H54 (cell line): ENCODE measurements around the gene RNF207.

Source experiments
- DNase-seq: peaks from one replicate; pipeline ENCODE4 v3.0.0; 2011; ENCODE audit warnings: low spot score, mixed read lengths; ENCODE audit not compliant: insufficient read length
- FAIRE-seq: peaks from 3 replicates; lab custom pipeline; 2011; peaks lifted over from hg19 to GRCh38; lab: Jason Lieb, UNC
- POLR2A ChIP-seq: IDR thresholded peaks from 2 replicates; pipeline ENCODE4 v1.6.1; 2011; ENCODE audit warnings: low read depth, mild to moderate bottlenecking, low read length

Gene RNF207

DNA sequence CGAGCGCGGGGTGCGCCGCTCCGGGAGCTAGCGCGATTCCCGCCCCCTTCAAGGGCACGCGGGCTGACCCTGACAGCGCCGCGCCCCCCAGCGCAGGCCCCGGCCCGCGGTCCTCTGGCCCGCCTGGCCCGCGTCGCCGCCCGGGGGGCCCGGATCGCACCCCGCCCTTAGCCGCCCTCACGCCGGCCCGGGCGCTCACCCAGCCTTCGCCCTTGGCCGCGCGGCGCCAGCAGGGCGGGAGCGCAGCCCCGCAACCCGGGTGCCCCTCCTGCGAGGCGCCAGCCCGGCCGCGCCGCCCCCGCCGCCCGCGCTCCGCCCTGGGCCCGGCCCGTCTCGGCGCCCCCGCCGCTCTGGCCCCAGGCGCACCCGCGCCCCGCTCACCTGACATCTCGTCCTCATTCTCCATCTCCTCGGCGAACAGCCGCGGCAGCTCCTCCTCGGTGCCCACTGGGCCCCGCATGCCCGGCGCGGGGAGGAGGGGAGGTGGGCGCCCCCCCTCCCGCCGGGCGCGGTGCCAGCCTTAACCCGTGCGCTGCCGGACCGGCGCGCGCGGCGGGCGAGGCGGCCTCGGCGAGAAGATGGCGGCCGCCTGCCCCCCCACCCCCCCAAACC lies 26.2 kb upstream of the RNF207 start:
- TF ChIP-seq POLR2A: no peak
- DNase-seq (no peak), FAIRE-seq (no peak)

GRCh38 chr1:6180268-6180706 lies 25.6 kb upstream of the RNF207 start, which contains the start of gene CHD5:
Gene CHD5, minus strand, starts transcription at chr1:6180321. Its CDS starts 298 bp downstream, at chr1:6180023.
- FAIRE-seq (no peak), DNase-seq (no peak)
- TF ChIP-seq POLR2A: no peak

GRCh38 chr1:6180707-6181311 lies 25.1 kb upstream of the RNF207 start:
- DNase-seq (no peak), FAIRE-seq (no peak)
- TF ChIP-seq POLR2A: no peak

DNA sequence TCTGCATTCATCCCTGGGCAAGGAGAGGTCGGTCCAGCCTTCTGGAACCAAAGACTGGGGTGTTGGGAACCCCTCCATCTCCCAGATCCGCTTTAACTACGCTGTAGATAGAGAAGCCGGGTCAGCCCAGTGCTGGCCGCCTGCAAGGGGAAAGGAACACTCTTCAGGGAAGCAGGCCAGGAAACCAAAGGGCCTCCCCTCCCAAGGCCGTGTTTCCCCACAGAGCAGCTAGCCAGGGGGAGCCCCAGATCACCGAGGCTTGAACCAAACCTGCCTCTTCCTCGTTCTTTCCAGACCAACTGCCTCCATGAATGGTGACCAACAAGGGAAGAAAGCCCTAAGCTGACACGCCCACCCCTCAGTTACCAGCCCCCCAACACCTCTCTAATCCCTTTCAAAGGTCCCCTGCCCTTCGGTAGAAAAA lies 24.6 kb upstream of the RNF207 start:
- DNase-seq (no peak), FAIRE-seq (no peak)
- no peak for TF ChIP-seq POLR2A

DNA sequence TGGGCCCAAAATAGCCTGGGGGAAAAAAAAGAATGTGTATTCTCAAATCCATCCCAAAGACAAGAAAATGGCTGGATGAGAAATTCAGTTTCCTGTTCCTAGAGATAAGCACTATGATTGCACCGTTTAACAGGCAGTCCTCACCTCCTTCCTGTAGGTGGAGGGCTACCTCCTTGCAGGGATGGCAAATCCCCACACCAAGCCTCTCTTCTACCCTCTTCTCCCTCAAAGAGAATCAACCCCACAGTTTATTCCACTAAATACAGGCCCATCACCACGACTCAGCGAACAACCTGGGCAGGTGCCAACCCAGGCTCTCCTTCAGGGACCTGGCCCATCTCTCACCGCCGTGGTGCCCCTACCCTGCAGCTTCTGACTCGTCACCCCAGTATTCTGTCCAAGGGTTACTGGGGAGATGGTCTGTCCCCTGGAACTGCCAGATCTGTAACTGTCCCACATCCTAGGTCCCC lies 22.4 kb upstream of the RNF207 start:
- no peak for TF ChIP-seq POLR2A
- FAIRE-seq: no peak
- DNase-seq: no peak

GRCh38 chr1:6184083-6184783 lies 21.7 kb upstream of the RNF207 start:
- FAIRE-seq (no peak), DNase-seq (no peak)
- no peak for TF ChIP-seq POLR2A

DNA sequence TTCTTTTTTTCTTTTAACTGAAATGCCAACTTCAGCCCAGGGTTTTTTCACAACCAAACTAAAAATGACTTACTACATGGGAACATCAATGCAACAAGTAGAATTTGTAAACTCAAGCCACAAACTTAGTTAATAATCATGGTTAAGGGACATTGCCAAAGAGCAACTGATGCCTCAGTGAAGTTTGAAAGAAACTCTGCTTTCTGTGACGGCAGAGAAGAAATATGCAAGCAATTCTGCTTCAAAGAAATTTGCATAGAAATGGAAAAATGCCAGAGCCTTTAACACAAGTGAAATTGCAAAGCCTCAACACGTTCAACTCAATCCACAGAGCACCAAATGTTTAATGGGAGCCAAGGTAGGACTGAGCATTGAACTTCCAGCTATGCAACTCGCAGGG lies 20.8 kb upstream of the RNF207 start:
- no peak for TF ChIP-seq POLR2A
- FAIRE-seq (no peak), DNase-seq (no peak)

GRCh38 chr1:6185635-6186382 lies 20.1 kb upstream of the RNF207 start:
- no peak for TF ChIP-seq POLR2A
- DNase-seq (no peak), FAIRE-seq (no peak)

- no peak for DNase-seq
- FAIRE-seq: no peak
- TF ChIP-seq POLR2A: no peak
Observed at GRCh38 chr1:6188466-6188865, 17.5 kb upstream of the RNF207 start.

- FAIRE-seq (no peak), DNase-seq (no peak)
- no peak for TF ChIP-seq POLR2A
Observed at GRCh38 chr1:6191968-6192367, 14.0 kb upstream of the RNF207 start.

DNA sequence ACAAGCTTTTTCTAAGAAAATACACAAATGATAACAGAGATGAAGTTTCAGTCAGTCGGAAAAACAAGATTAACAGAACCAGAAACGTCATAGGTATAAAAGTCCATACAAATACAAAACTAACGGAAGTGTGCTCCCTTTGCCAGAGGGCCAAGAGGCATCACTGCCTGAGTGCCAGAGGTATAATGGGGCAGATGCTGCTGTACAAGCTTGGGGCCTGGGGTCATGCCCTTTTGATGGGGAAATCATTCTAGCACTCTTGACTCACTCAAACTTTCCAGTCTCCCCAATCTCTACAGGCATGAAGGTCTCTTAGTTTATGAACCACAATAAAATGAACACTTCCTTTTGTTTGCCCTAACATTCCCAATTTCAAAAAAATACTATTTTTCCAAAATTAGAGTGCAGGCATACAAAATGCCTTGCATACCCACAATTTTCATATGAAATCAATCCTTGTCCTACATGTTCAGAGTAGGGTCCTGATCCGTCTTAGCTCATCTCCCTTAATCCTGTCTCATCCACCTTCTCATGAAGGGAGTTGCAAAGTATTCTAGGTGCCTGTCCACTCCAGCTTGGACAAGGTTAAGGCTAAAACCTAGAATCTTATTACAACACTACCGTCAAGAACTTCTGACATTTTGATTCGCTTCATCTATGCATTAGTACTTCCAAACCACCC lies 8.0 kb upstream of the RNF207 start:
- FAIRE-seq: no peak
- no peak for DNase-seq
- no peak for TF ChIP-seq POLR2A

DNA sequence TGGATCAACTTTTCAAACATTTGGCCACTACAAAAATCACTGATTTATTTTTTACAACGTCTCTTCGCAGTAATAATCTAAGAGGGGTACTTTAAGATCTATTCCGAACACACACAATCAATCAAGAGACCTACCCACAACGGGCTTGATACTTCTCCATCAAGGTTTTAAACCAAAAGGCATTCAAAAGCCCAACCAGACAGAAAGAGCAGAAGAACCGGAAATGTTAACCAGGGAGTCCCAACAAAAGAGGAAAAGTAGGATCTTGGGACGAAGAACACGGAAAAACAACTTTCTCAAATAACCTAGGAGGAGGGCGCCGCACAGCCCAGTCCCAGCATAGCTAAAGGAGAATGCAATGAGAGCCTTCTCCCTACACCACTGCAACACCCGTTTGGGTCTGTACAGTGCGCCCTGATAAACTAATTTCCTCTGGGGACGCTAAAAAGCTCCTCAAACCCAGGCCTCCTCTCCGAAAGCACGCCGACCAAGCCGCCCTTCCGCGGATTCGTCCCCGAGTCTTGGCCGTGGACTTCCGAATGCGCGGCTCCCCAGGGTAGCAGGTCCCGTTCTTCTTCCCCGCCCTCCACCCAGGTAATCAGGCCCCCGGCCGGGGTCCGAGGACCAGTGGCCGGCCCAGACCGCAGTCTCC lies 7.1 kb upstream of the RNF207 start:
- TF ChIP-seq POLR2A: no peak
- FAIRE-seq (no peak), DNase-seq (no peak)
